Cardiac fibroblast (primary cell): Measurements from ENCODE around the gene ATG2A.

Experiments used
- DNase-seq, 2 donors: peaks; one replicate each; pipeline versions ENCODE4 v3.0.0 to v3.0.0-alpha.2; 2010; ENCODE audit warnings: low read depth in 2 of 2
- H3K4me3 ChIP-seq, 2 donors: replicated peaks in 1 of 2; 1 replicate in 1 of 2; 2 replicates in 1 of 2; pipeline ENCODE4 v1.5.1; 2011; ENCODE audit warnings: low read depth in 2 of 2, low read length in 2 of 2, mild to moderate bottlenecking in 2 of 2, moderate library complexity in 1 of 2
- TF ChIP-seq, protein P1 (sequence below): IDR thresholded peaks from one replicate; pipeline ENCODE4 v1.5.1; 2011; ENCODE audit warnings: low read depth, mild to moderate bottlenecking, low read length, inconsistent platforms

The ATG2A gene

DNA sequence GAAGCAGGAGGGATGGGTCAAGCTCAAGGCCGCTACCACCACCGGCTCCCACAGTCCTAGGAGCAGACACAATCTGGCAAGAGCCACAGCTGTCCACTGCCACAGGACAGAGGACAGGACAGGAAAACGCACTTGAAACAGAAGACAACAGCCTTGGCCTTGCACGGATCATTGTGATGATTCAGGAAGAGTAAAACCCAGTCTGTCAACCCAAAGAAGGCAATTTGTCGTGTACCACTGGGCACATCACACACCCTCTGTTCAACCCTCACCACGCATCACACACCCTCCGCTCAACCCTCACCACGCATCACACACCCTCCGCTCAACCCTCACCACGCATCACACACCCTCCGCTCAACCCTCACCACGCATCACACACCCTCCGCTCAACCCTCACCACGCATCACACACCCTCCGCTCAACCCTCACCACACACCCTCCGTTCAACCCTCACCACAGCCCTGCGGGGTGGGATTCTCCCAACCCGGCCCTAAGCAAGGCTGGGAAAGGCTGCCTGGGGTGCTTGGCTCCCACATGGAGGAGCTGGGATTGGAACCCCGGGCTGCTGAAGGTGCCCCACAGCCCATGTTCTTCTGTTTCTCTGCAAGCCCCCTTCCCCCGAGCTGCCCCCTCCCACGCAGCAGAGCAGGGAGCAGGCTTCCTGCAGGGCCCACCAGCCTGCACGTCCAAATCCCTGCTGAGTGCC, 61.3 kb downstream of the ATG2A start:
- DNase-seq: no peak
- TF ChIP-seq, protein P1, sequence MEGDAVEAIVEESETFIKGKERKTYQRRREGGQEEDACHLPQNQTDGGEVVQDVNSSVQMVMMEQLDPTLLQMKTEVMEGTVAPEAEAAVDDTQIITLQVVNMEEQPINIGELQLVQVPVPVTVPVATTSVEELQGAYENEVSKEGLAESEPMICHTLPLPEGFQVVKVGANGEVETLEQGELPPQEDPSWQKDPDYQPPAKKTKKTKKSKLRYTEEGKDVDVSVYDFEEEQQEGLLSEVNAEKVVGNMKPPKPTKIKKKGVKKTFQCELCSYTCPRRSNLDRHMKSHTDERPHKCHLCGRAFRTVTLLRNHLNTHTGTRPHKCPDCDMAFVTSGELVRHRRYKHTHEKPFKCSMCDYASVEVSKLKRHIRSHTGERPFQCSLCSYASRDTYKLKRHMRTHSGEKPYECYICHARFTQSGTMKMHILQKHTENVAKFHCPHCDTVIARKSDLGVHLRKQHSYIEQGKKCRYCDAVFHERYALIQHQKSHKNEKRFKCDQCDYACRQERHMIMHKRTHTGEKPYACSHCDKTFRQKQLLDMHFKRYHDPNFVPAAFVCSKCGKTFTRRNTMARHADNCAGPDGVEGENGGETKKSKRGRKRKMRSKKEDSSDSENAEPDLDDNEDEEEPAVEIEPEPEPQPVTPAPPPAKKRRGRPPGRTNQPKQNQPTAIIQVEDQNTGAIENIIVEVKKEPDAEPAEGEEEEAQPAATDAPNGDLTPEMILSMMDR: no peak
- no peak overlapping the region for H3K4me3 ChIP-seq

DNA sequence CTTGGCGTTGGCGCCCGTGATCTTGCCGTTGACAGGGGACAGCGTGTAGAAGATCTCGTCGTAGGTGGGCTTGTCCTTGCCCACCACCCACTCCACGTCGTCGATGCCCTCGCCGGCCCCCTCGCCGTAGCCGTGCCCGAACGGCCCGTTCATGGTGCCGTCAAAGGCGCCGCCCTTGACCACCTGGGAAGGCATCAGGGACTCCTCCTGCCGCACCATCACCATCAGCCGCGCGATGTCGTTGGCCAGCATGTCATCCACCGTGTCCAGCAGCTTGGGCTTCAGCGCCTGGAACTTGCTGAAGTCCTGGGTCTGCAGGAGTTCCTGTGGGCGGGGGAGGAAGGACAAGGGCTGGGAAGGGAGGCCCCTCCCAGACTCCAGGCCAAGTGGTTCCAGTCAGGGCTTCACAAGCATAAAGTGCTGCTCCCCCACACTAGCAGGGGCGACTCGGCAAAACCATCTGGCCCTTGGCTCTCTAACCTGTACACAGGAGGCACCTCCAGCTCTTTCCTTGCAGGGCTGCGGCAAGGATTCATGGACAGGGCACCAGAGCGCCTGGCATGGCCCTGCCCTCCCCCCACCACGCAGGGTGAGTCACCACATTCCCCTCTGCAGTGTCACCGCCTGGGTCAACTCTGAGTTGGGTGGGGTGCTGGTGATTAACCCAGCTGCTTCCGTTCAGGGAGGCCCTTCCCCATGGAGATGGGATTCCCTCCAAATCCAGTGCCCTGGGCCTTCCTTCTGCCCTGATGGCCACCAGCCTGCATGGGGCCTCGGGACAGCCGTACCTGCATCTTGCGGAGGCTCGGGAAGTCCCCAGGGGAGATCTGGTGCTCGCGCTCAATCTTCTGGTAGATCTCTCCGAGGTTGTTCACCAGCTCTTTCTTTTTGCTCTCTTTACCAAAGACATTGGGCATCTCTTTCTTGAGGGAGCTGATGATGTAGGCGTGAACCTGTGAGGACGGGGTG, 62.2 kb downstream of the ATG2A start:
- TF ChIP-seq, protein P1: no peak
- peak; percentile 89 to 95 for DNase-seq
- H3K4me3 ChIP-seq: no peak overlapping the region

DNA sequence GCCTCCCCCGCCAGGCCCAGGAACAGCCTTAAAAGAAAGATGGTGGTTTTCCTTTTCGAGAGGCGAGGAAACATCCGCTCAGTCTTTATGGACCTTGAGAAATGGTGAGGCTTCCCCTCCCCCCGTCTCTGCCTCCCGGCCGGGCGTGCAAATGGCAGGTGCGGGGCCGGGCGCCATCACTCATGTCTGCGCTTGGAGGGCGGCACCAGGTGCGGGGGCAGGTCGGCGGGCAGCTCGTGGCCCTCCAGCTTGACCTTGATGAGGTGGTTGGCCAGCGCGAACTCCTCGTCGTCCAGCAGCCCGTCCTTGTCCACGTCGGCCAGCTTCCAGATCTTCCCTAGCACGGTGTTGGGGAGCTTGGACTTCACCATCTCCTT, 62.9 kb downstream of the ATG2A start:
- no peak overlapping the region for H3K4me3 ChIP-seq
- TF ChIP-seq, protein P1: no peak
- DNase-seq: no peak

DNA sequence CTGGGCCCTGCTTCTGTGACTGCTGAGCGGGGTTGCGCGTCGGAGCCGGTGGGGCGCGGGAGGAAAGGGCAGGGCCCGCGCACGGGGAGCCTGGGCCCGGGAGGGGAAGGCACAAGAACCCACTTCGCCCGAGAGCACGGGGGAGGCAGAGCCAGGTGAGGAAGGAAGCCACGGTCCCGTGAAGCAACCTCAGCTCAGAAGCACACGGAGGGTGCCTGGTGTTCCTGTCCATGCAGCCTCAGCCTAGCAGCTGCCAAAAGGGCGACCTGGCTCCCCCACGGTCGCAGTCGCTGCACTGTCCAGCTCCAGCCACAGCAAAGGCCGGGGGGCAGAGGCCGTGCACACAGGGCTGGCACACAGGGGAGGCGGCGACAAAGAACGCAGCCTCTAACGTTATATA, 63.3 kb downstream of the ATG2A start:
- no peak overlapping the region for H3K4me3 ChIP-seq
- DNase-seq: no peak
- TF ChIP-seq, protein P1: no peak

DNA sequence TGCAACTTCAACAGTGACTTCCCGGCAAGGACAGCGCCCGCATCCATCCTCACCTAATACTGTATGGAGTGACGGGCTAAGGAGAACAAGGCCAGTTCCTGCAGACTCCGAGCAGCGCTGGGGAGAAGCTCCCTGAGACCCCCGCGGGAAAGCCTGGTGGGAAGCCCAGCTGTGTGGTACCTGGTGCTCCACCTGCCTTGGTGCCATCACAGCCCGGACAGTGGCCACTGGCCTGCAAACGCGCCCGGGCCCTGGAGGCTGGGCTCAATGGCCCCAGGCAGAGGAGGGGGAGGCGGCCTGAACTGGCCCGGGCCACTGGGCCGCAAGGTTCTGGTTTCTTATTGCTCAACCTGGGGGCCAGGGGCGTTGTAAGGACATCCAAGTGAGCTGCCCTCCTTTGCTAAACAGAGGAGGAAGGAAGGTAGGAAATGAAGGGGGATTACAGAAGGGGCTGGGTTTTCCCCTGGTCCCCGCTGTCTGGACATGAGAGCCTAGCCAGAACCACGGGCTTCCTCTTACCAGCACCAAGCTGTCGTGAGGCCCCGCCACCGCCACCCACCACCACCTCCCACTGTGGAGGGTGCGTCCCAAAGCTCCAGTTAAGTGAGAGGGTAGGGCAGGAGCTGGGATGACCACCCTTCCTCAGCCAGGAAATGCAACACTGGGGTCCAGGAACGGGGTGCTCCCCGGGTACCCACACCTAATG, 64.1 kb downstream of the ATG2A start:
- no peak for DNase-seq
- no peak overlapping the region for H3K4me3 ChIP-seq
- TF ChIP-seq, protein P1: no peak

DNA sequence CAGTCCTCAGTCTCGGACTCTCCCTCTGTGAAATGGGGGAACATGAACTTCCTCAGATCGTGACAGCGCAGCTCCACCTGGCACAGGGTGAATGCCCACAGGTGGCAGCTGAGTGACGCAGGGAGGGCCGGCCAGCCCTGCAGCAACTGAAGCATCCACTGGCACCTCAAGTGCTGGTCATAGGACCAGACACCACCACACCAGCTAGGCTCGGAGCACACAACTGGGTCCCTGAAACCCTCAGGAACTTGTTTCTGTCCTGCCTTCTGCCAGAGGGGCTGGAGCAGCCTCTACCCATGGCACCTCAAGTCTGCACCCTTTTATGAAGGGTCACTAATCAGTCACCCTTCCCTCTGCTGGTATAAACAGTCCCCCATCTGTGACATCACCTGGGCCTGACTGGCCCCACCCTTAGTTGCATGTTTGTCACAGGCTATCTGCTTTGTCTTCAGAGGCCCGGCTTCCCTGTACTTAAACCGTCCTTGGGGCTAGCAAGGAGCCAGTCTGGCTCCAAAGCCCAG, 65.1 kb downstream of the ATG2A start:
- DNase-seq: no peak

More for the DNA sequence above, 65.1 kb downstream of the ATG2A start:
- TF ChIP-seq, protein P1: no peak
- H3K4me3 ChIP-seq: no peak overlapping the region
